ENCODE data around the gene CEP55. TPM values are rescaled to one million over a fixed set of nuclear protein-coding genes. Genes with fewer than 3 reads are reported as not detected.
"Not testable (repeated sequence)": the region's sequence is repeated elsewhere in the genome, so short reads cannot be mapped to it uniquely, and the experiment has no call there.

CEP55 gene
- polyA plus RNA-seq, 4 donors: 13.2 to 17.0 (median 15.6) TPM

DNA sequence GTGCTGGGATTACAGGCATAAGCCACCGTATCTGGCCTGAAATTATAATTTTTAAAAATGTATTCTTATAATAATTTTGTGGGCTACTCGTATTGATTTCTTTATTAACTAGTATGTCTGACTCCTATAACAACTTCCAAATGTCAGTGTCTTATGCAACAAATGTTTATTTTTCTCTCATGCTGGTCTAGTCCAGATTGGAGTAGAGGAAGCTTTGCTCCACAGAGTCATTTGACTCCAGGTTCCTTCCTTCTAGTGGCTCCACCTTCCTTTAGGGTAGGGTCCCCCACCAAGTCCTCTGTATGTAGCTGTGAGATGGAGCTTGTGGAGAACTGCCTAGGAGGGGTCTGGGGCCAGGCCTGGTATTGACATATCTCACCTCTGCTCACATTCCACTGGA, 8.7 kb downstream of the CEP55 start:
- DNase-seq (ENCODE audit: low read depth in 4 of 4, low spot score in 3 of 4): no peak

DNA sequence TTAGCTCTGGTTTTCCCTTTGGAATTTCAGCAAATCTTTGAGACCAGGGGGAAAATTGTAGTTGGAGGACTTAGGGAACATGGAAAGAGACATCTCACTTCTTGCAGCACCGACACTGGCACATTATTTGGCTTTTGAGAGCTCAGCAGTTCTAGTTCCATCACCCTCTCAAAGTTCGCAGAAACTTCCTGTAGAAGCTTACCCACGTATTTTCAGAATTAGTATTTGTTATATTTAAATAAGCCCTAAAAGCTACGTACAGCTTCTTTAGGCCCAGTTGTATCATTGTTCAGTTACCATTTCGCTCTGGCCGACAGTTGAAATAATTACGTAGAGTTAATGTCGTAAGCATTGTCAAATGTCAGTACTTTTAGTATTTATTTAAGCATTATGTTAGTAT, 13.4 kb downstream of the CEP55 start:
- no peak for DNase-seq (ENCODE audit: low read depth in 4 of 4, low spot score in 3 of 4)

DNA sequence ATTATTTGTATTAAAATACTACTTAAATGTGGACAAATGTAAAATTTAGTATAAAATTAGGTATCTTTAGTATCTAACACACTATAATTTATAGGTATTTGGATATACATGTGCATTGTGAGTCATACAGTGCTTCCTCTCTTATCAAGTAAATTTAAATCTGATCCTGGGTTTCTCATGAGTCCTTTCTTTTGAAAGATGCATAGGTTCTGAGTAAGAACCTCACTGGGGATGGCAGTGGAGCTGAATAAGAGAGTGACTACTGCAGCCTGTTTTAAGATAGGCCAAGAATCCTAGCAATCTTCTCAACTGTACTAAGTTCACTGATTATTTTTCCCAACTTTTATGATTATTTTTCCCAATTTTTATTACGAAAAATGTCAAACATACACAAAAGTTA, 16.2 kb downstream of the CEP55 start:
- no peak for DNase-seq (ENCODE audit: low read depth in 4 of 4, low spot score in 3 of 4)

DNA sequence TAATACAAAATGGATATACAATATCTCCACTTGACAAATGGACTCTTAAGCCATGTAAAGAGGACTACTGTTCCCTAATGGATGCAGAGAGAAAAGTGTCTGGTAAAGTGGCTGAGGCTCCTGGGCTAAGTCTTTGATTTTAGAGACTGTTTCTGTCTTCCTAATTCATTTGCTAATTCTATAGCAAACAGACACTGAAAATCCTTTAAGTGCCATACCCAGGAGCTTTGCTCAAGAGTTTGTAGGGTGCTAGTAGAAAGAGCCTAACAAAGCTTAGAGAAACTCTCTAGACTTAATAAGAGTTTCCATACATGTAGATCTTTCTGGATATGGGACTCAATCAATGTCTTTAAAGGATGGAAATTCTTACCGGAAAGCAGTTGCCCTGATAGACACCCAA, 16.7 kb downstream of the CEP55 start:
- no peak for DNase-seq (ENCODE audit: low read depth in 4 of 4, low spot score in 3 of 4)

DNA sequence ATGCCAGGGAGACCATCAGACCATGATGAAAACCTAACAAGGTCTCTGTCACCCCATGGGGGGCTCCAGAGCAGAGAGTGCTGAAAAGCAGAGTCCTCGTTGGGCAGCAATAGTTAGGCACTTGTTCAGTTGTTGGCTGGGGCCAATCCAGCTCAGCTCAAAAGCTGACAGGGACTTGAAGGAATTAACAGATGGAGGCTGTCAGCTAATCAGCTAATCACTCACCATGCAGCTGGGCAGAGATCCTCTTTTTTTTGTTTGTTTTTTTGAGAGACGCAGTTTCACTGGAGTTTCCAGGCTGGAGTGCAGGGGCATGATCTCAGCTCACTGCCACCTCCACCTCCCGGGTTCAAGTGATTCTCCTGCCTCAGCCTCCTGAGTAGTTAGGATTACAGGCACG, 18.1 kb downstream of the CEP55 start:
- DNase-seq (ENCODE audit: low read depth in 4 of 4, low spot score in 3 of 4): no peak

DNA sequence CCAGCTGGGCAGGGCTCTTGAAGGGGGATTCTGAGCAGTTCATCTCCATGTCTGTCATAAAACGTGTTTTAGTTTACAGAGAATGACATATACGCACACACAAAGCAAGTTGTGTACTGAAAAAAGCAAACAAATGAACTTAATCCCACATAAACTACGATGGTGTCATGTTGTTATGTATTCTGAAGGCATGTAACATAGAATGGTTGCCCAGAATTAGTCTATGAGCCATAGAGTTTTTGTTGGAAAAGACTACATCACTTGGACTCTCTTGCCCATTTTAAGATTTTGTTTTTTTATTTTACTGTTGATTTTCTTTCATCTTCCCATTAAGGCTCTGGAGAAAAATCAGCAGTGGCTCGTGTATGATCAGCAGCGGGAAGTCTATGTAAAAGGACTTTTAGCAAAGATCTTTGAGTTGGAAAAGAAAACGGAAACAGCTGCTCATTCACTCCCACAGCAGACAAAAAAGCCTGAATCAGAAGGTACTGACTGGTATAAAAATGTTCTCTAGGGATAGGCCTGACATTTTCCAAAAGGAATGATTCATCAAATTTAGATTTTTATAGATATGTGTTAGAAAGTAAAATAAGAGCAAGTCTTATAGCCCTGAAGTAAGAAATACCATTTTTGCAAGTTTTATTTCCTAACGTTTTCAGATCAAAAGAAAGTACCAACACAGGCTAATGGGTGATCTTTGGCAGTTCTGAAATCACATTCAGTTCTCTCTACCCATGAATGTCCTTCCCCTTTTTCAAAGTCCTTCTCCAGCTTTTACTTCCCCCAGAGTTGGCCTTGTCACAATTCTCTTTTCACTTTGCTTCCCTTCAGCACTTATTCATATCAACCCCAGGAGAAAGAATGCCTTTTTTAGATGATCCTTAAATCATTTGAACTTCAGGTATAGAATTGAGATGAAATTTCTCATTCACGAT, 18.9 kb downstream of the CEP55 start:
- DNase-seq (ENCODE audit: low read depth in 4 of 4, low spot score in 3 of 4): no peak

DNA sequence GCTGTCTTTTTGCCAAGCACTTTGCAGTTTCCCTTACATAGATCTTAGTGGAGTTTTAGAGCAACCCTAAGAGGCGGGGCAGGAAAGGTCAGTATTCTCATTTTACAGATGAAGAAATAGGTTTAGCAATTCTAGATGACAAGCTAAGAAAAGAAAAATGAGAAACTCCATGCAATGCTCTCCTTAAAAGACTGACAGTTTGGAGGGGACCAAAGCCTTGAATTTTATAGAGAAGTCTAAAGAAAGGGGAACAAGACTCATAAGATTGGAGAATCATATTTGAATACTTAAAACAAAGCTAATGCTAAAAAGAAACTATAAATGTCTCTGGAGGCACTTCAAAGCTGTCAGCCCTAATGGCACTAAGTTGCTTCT, 19.6 kb downstream of the CEP55 start:
- no peak for DNase-seq (ENCODE audit: low read depth in 4 of 4, low spot score in 3 of 4)

DNA sequence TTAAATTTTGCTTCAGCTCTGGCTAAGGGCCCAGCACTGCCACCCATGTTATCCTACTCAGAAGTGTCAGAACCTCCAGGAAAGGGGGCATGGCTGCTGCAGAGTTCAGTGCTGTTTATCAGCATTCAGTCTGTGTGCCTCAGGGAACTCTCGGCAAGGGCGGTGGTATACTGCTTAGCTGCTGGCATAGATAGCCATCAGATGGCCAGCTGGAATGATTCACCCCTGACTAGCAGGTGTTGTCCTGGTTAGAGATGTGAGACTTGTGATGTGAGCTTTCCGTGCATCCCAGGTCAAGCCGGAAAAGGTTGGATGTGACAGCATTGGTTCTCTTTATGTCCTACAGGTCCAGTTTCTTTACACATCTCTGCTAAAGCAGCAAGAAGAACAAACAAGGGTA, 22.1 kb downstream of the CEP55 start:
- no peak for DNase-seq (ENCODE audit: low read depth in 4 of 4, low spot score in 3 of 4)

DNA sequence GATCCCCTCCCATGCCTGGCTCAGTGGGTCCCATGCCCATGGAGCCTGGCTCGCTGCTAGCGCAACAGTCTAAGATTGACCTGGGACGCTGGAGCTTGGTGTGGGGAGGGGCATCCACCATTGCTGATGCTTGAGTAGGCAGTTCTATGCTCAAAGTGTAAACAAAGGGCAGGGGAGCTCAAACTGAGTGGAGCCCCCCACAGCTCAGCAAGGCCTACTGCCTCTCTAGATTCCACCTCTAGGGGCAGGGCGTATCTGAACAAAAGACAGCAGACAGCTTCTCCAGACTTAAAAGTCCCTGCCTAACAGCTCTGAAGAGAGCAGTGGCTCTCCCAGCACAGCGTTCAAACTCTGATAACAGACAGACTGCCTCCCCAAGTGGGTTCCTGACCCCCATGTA, 38.9 kb downstream of the CEP55 start:
- DNase-seq (ENCODE audit: low read depth in 4 of 4, low spot score in 3 of 4): no peak

DNA sequence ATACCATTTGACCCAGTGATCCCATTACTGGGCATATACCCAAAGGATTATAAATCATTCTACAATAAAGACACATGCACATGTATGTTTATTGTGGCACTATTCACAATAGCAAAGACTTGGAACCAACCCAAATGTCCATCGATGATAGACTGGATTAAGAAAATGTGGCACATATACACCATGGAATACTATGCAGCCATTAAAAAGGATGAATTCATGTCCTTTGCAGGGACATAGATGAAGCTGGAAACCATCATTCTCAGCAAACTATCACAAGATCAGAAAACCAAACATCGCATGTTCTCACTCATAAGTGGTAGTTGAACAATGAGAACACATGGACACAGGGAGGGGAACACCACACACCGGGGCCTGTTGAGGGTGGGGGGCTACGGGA, 44.5 kb downstream of the CEP55 start:
- DNase-seq (ENCODE audit: low read depth in 4 of 4, low spot score in 3 of 4): not testable (repeated sequence)

DNA sequence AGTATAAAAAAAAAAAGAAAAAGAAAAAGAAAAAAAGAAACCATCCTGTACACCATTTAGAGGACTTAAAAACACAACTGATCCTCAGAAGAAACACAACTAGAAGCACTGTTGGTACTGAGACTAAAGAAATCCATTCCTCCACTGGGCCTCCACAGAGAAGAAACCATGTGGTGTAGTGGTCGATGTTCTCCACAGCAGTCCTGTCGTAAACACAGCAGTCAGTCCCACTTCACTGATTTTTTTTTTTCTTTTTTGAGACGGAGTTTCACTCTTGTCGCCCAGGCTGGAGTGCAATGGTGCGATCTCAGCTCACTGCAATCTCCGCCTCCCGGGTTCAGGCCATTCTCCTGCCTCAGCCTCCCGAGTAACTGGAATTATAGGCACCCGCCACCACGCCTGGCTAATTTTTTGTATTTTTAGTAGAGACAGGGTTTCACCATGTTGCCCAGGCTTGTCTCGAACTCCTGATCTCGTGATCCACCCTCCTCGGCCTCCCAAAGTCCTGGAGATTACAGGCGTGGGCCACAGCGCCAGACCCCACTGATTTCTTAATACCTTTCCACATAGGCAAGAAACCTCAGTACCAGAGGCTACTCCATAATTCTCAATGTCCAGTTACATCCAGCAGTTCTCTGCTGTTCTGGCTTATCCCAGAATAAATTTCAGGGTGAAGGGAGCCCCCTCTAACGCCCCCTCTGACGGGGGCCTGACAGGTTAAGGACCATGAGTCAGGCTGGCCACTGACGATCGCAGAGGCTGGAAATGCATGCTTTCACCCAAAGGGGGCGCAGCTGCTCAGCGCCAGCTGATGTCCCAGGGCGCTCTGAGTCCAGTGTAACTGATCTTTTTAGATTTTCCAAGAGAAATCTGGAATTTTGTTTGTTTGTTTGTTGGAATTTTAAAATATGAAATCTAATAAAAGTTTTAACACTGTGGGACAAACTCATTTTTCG, 45.3 kb downstream of the CEP55 start:
- peak in 2 of 4 donors; percentile 18 to 31 for DNase-seq (ENCODE audit: low read depth in 4 of 4, low spot score in 3 of 4)

DNA sequence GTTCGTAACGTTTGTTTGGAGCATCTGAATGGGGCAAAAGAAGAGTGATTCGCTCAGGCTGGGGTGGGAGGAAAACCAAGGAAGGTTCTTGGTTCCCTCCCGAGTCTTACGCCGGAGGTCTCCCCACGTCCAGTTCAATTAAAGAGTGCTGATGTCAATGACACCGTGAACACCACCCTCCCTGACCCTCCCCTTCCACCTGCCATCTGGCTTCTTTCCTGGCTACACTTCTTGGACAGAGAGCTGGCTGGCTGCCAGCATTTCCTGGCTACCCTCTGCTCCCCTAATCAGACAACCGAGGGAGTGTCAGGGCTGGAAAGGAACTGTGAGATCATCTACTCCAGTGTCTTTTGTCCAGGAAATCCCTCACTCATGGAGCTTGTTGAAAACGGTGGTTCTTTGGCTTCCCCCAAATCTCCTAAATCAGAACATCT, 46.0 kb downstream of the CEP55 start:
- DNase-seq (ENCODE audit: low read depth in 4 of 4, low spot score in 3 of 4): peak in 2 of 4 donors; percentile 29 to 33

DNA sequence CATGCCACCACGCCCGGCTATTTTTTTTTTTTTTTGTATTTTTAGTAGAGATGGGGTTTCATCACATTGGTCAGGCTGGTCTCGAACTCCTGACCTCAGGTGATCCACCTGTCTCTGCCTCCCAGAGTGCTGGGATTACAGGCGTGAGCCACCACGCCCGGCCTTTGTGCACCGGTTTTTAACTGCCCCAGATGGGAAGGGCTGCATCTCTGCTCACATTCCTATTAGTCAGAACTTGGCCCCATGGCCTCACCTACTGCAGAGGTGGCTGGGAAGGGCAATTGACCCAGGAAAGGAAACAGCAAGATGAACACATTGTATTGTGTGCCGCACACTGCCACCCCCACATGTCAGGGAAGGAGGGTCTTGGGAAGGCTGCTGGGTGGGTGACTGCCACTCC, 50.6 kb downstream of the CEP55 start:
- not testable (repeated sequence) for DNase-seq (ENCODE audit: low read depth in 4 of 4, low spot score in 3 of 4)

DNA sequence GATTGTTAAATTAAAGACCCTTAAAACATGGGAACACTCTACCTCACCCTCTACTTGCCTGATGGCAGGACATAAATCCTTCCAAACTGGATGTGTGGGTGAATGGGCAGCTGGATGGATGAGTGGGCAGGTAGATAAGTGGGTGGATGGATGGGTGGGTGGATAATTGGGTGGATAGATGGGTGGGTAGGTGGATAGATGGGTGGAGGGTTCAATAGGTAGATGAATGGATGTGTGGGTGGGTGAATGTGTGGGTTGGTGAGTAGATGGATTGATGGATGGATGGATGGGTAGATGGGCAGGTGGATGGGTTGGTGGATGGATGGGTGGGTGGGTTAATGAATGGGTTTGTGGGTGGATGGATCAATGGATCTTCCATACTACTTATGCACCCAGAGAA, 51.1 kb downstream of the CEP55 start:
- no peak for DNase-seq (ENCODE audit: low read depth in 4 of 4, low spot score in 3 of 4)

DNA sequence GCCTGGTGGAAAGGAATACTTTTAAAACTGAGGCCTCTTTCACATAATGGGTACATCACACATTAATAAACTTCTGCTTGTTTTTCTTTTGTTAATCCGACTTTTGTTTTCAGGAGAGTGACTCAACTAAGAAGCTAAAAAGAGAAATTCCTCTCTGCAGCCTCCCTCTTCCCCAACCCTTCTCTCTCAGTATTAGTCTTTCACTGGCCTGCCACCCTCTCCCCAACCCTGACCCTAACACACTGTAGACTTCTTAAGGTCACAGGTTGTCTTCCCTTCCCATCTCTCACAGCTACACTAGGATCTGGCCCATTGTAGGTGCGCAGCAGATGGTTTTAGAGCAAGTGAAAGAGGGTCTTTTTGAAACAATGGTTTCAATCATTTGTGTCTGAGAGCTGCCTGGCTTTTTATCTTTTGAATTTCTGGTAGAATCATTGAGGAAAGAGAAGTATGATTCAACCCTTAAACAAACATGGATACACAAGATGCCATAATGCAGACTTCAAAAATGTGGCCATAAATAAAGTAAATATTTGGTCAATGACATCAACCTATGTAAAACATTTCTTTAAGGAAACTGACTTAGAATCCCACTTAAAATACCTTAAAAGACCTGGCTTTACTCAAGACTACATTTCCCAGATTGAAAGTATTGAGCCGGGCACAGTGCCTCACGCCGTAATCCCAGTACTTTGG, 52.1 kb downstream of the CEP55 start:
- no peak for DNase-seq (ENCODE audit: low read depth in 4 of 4, low spot score in 3 of 4)

DNA sequence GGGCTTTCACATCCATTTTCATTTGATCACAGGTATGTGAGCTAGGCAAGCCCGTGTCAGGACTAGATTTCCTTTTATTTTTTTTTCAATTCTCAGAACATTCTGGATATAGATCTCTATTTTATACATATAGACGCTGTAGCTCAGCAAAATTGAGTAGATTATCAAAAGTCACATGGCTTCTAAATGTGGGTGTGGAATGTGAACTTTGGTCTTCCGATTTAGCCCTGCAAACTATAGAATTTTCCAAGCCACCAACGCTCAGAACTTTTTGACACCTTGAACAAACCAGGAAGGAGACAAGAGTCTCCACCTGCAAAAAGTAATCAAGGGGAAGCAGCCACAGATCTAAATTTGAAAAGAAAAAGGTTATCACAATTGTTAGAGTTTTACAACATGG, 54.2 kb downstream of the CEP55 start:
- no peak for DNase-seq (ENCODE audit: low read depth in 4 of 4, low spot score in 3 of 4)

DNA sequence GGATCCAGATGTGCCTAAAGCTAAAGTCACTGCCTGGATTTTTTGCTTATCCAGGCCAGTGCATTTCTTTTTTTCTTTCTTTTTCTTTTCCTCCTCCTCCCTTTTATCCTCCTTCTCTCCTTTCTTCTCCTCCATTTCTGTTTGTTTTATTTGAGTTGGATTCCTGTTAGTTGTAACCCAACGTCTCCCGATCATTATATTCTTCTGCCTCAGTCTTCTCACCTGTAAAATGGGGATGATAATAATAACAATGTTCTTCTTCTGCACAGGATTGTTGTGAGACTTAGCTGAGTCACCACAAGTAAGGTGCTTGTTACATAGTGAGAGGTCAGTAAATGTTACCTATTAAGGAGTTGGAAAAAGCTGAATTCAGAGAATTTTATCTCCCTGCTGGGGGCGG, 56.4 kb downstream of the CEP55 start:
- no peak for DNase-seq (ENCODE audit: low read depth in 4 of 4, low spot score in 3 of 4)

DNA sequence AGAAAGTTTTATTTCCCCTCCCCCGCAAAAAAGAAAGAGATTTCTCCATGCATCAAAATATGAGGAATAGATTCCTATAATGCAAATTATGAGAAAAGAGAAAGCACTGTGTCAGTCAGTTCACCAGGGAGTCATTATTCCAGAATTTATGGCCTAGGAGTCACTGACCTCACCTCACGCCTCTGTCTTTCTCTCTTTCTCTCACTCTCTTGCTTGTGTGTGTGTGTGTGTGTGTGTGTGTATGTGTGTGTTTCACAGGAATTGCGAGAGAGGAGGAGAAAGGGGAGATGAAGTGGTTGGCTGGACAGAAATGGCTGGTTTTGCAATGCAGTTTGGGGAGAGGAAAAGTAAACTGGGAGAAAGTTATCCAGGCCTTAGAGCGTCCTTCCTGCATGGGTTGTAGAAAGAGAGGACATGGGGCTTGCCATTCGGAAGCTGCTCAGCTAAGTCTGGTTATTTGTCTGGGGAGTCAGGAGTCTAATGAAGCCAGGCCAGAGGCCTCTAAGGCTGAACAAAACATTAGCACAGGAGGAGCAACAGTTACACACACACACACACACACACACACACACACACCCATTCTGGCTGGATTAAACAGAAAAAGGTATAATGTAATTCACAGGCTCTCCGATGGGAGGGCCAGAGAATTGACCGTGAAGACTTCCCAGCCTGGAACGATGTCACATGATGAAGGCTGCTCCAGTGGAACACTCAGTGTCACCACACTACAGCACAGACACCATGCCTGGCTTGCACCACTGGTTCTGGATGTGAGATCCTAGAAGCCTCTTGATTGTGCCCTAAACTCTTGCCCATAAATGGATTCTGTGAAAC, 57.3 kb downstream of the CEP55 start:
- DNase-seq (ENCODE audit: low read depth in 4 of 4, low spot score in 3 of 4): no peak

DNA sequence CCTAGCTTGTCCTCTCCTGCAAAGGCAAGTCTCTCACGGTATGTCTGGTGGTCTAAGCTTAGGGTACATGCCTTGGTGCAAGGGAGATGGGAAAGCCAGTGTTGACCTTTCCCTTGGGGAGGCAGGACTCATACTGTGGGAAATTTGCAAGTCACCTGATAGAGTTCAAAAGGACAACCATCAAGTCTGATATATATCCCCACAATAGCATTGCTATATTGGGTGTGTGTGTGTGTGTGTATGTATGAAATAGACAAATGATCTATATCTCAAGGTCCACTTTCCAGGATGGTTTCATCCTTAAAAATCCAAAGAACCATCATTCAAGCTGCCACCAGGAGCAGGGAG, 57.9 kb downstream of the CEP55 start:
- no peak for DNase-seq (ENCODE audit: low read depth in 4 of 4, low spot score in 3 of 4)
